Ascending aorta (tissue), 2 donors: ENCODE data around the gene TASL. TPM values are rescaled to one million over a fixed set of nuclear protein-coding genes. Genes with fewer than 3 reads are reported as not detected.
"Not testable (repeated sequence)": the region's sequence is repeated elsewhere in the genome, so short reads cannot be mapped to it uniquely, and the experiment has no call there.

Experiments used
- DNase-seq, 2 donors: peaks; one replicate each; pipeline ENCODE4 v3.0.0-alpha.2; 2019; ENCODE audit warnings: low spot score in 2 of 2
- H3K27ac ChIP-seq, 2 donors: fragments of 200-600 bp; sonication (generic); one replicate each; pipeline ENCODE4 v1.5.1; 2016 to 2017; ENCODE audit warnings: mild to moderate bottlenecking in 1 of 2
- H3K27me3 ChIP-seq: fragments of 200-600 bp; sonication (generic); one replicate; pipeline ENCODE4 v1.5.1; 2017
- H3K36me3 ChIP-seq, 2 donors: fragments of 200-600 bp; sonication (generic); one replicate each; pipeline ENCODE4 v1.5.1; 2016
- H3K4me1 ChIP-seq, 2 donors: fragments of 200-600 bp; sonication (generic); one replicate each; pipeline ENCODE4 v1.5.1; 2016 to 2017; ENCODE audit warnings: mild to moderate bottlenecking in 1 of 2
- H3K4me3 ChIP-seq, 2 donors: fragments of 200-600 bp; sonication (generic); one replicate each; pipeline ENCODE4 v1.5.1; 2016 to 2017; ENCODE audit warnings: mild to moderate bottlenecking in 1 of 2
- H3K9me3 ChIP-seq, 2 donors: fragments of 200-600 bp; sonication (generic); one replicate each; pipeline ENCODE4 v1.5.1; 2016
- CTCF ChIP-seq, 3 experiments: fragments of 200-600 bp in 2 of 3; fragments of 450-650 bp in 1 of 3; sonication (generic) in 2 of 3; IDR thresholded peaks; one replicate each; pipeline ENCODE4 v1.5.1; 2016 to 2019; ENCODE audit warnings: antibody characterized with exemption in 3 of 3, mild to moderate bottlenecking in 1 of 3, moderate library complexity in 1 of 3
- intact Hi-C: fragments of 100-400 bp; cut with DNase I; formaldehyde crosslinking; loops from one replicate; pipeline ENCODE4 v1.15.1; 2023
- total RNA-seq: library from RNA; depleted of rRNA; stranded (reverse); fragments of >200 nt; gene quantifications from one replicate; pipeline ENCODE4 v1.1.0, GENCODE V29; 2016

TASL gene
- total RNA-seq, 1 donor from 2014 or later, result not detected

DNA sequence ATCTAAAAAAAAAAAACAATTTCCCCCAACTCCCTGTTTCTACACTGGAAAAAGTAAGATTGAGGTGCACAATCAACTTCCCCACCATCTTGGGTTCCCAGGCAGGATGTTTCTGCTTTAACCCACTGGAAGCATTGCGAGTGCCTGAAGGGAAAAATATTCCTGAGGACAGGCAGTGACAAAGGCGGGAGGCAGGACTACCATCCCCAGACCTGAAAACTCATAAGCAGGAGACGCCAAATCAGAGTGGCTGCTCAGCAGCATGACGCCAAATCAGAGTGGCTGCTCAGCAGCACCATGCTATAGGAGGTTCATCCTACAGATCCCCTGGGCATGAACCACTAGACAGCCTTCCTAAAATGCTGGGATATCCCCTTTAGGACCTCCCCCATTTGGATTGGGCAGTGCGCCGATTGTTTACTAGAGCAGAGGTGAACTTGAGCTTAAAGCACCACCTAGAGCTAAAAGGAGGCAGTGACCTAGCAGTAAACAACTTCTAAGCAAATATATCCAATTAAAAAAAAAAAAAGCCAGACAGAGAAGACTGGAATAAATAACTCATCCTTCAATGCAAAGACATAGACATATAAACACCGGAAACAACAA, 40.7 kb upstream of the TASL start:
- Histone ChIP-seq H3K4me3 (no peak overlapping the region), H3K9me3 (peaks cover 0 to 7% of the 10 kb centered on the region in 2 donors), H3K27me3 (no peaks in the 10 kb centered on the region), H3K36me3 (no peaks in the 10 kb centered on the region), H3K4me1 (no peaks in the 10 kb centered on the region), H3K27ac (no peak overlapping the region)
- no peak for DNase-seq
- no peak for TF ChIP-seq CTCF (IDR thresholded peaks at IDR 0.05)
- intact Hi-C loops, result no loop called here

DNA sequence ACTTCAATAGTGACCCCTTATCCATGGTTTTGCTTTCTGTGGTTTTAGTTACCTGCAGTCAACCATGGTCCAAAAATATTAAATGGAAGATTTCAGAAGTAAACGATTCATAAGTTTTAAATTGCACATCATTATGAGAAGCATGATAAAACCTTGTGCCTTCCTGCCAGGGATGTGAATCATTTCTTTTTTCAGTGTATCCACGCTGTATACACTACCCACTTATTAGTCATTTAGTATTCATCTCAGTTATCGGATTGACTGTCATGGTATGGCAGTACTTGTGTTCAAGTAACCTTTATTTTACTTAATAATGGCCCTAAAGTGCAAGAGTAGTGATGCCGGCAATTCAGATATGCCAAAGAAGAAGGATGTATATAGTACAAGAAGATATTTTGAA, 37.7 kb upstream of the TASL start:
- Histone ChIP-seq H3K9me3 (no peaks in the 10 kb centered on the region), H3K4me1 (no peaks in the 10 kb centered on the region), H3K36me3 (no peaks in the 10 kb centered on the region), H3K27me3 (no peaks in the 10 kb centered on the region), H3K4me3 (no peak overlapping the region), H3K27ac (no peak overlapping the region)
- no peak for DNase-seq
- TF ChIP-seq CTCF (IDR thresholded peaks at IDR 0.05), result no peak
- intact Hi-C loops, result no loop called here

GRCh38 chrX:30613721-30614120, 36.2 kb upstream of the TASL start:
- Histone ChIP-seq H3K4me3 (no peak overlapping the region), H3K4me1 (no peaks in the 10 kb centered on the region), H3K27ac (no peak overlapping the region), H3K27me3 (no peaks in the 10 kb centered on the region), H3K36me3 (no peaks in the 10 kb centered on the region), H3K9me3 (no peaks in the 10 kb centered on the region)
- no peak for TF ChIP-seq CTCF (IDR thresholded peaks at IDR 0.05)
- intact Hi-C loops, result no loop called here
- DNase-seq, result no peak

DNA sequence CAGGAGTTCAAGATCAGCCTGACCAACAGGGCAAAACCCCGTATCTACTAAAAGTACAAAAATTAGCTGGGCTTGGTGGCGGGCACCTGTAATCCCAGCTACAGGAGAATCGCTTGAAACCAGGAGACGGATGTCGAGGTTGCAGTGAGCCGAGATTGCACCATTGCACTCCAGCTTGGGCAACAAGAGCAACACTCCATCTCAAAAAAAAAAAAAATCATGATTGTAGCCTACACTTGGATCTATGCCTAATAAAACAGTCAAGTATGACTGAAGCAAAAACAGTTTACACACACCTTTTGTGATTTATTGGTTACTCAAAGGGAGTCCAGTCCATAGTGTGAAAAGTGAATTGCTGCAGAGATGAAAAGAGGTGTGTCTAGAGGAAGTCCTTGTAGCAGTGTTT, 34.7 kb upstream of the TASL start:
- no peaks in the 10 kb centered on the region for H3K9me3 ChIP-seq
- H3K27me3 ChIP-seq, result no peaks in the 10 kb centered on the region
- no peaks in the 10 kb centered on the region for H3K4me1 ChIP-seq
- no peak overlapping the region for H3K27ac ChIP-seq
- H3K36me3 ChIP-seq, result no peaks in the 10 kb centered on the region
- no peak for DNase-seq
- intact Hi-C loops, result no loop called here
- TF ChIP-seq CTCF (IDR thresholded peaks at IDR 0.05), result no peak
- no peak overlapping the region for H3K4me3 ChIP-seq

- no peaks in the 10 kb centered on the region for H3K4me1 ChIP-seq
- intact Hi-C loops, result no loop called here
- no peaks in the 10 kb centered on the region for H3K27me3 ChIP-seq
- H3K27ac ChIP-seq, result no peak overlapping the region
- no peak for DNase-seq
- no peak for TF ChIP-seq CTCF (IDR thresholded peaks at IDR 0.05)
- no peaks in the 10 kb centered on the region for H3K9me3 ChIP-seq
- H3K4me3 ChIP-seq, result no peak overlapping the region
- H3K36me3 ChIP-seq, result no peaks in the 10 kb centered on the region
Observed at GRCh38 chrX:30610026-30610425, 32.5 kb upstream of the TASL start.

DNA sequence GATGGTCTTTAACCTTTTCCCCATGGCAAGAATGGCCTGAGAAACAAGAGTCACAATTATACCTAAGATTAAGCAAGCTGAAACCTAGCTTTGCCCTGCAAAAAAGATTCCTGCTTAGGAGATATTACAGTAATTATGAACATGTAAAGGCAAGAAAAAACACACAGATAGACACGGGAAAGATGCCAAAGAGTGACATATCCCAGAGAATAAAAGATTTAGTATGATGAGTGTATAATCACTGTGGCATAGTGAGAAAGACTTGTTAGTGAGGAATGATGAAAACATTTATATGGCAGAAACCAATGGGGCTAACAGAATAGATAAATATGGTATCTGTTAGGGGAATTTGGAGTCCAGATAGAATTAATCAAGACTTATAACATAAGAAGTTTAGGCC, 29.6 kb upstream of the TASL start:
- TF ChIP-seq CTCF (IDR thresholded peaks at IDR 0.05), result no peak
- no peaks in the 10 kb centered on the region for H3K36me3 ChIP-seq
- no peaks in the 10 kb centered on the region for H3K9me3 ChIP-seq
- no peak for DNase-seq
- no peak overlapping the region for H3K27ac ChIP-seq
- H3K4me1 ChIP-seq, result no peaks in the 10 kb centered on the region
- intact Hi-C loops, result no loop called here
- H3K27me3 ChIP-seq, result no peaks in the 10 kb centered on the region
- no peak overlapping the region for H3K4me3 ChIP-seq

GRCh38 chrX:30600269-30601176, 23.0 kb upstream of the TASL start:
- H3K9me3 ChIP-seq, intact Hi-C loops, DNase-seq, H3K4me3 ChIP-seq, H3K36me3 ChIP-seq, H3K27ac ChIP-seq, H3K4me1 ChIP-seq, H3K27me3 ChIP-seq: not testable (repeated sequence)
